Stimulated activated CD4-positive, alpha-beta T cell treated with anti-CD3 and anti-CD28 coated beads, Interleukin-1b, Interleukin-23, amount 100 ng/mL, for 1 hour (primary cell): ENCODE measurements around the gene GCSAM.

Experiments used
- DNase-seq, 2 donors: peaks; one replicate each; pipeline ENCODE4 v3.0.0-alpha.2; 2020; ENCODE audit warnings: low read depth in 2 of 2

GCSAM gene

GRCh38 chr3:112129925-112130637 lies 3.0 kb downstream of the GCSAM start:
- DNase-seq = no peak

GRCh38 chr3:112128843-112129727 lies 4.0 kb downstream of the GCSAM start:
- DNase-seq = peak in 1 of 2 donors; percentile 25

GRCh38 chr3:112127522-112128494 lies 5.2 kb downstream of the GCSAM start:
- DNase-seq = no peak

- no peak for DNase-seq
Observed at GRCh38 chr3:112126511-112126911, 6.5 kb downstream of the GCSAM start.

- no peak for DNase-seq
Observed at GRCh38 chr3:112124907-112125607, 8.0 kb downstream of the GCSAM start.

DNA sequence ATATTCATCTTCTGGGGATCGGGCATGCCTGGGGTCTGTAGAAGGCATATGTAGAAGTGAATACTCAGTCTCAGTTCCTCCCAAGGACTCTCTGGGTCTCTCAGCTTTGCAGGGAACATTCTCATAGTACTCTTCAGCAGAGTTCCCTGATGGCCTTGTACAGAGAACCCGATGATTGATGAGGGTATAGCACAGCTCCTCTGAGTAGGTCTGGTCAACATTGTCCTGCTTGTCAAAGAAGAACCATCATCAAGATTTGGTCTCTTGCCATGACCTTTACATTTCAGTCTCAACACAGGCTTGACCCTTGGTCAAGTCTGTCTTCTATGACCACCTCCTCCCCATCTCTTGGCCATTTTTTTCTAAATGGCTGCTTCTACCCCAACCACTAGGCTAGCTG lies 9.5 kb downstream of the GCSAM start:
- no peak for DNase-seq

- no peak for DNase-seq
Observed at GRCh38 chr3:112122870-112123269, 10.2 kb downstream of the GCSAM start.

GRCh38 chr3:112121577-112122547 lies 11.2 kb downstream of the GCSAM start:
- no peak for DNase-seq

GRCh38 chr3:112119962-112120836 lies 12.8 kb downstream of the GCSAM start:
- no peak for DNase-seq

GRCh38 chr3:112117841-112118571 lies 15.0 kb downstream of the GCSAM start:
- no peak for DNase-seq

- no peak for DNase-seq
Observed at GRCh38 chr3:112117415-112117814, 15.6 kb downstream of the GCSAM start.

DNA sequence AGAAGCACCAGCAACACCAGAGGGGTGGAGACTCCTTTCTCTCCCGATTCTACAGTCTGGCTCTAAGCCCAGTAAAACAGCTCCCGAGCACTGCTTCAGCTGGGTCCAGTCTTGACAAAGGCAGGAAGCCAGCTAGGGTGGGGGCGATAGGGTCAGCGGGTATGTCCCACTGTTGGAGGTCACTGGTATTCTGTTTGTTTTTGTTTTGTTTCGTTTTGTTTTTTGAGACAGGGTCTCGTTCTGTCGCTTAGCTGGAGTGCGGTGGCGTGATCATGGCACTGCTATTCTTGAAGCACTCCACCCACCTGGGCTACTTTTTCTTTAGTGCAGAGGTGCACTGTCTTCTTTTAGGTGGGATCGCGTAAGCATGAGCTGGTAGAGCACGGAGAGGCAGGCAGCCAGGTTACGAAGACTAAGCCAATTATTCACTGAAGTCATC lies 16.3 kb downstream of the GCSAM start:
- DNase-seq = no peak

- DNase-seq = no peak
Observed at GRCh38 chr3:112115806-112116383, 17.2 kb downstream of the GCSAM start.

GRCh38 chr3:112115161-112115739 lies 17.8 kb downstream of the GCSAM start:
- no peak for DNase-seq

- no peak for DNase-seq
Observed at GRCh38 chr3:112114576-112115160, 18.4 kb downstream of the GCSAM start.

DNA sequence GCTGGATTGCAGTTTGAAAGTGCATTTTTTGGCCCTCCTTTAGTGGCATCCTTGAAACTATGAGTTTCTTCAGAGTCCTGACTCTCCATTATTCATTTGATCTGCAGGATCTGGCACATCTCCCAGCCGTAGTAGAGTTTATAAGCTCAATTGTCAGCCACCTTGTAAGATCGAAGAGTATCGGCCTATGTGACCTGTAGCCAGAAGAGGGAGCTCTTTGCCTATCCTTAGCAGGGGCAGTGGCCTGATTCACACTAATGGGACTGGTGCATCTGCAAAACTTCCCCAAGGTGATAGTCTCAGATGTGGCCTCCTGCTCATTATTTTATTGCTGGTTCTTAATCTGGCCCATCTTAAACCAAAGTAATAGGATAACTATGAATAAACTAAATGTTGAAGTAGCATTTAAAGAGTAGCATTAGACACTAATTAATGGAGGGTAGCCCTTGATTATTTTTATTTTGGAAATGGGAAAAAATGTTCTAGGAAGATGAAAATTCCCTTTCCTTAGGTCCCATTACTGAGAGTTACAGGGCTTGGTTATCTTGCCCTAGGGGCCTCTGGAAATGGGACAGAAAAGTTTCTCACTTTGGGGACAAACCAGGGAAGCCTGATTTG lies 21.2 kb downstream of the GCSAM start:
- peak; percentile 24 to 27 for DNase-seq

DNA sequence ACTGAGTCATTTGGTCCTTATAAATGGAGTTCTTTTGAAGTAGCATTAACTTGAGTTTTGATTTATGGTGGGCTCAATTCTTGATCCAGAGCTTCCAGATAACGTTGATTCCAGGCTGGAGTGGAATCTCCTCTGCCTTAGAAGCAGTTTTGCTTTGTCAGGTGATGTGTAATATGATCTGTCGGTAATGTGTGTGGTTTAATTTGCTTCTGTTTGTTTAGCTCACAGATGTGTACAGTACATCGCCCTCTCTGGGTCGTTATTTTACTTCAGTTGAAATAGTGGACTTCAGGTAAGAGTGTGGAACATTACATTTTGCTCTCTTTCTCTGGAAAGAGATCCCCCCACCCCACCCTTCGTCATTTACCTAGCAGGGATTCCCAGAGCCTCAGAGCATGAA lies 23.7 kb downstream of the GCSAM start:
- DNase-seq = no peak
